ENCODE results near the gene SENP5.

Gene SENP5

DNA sequence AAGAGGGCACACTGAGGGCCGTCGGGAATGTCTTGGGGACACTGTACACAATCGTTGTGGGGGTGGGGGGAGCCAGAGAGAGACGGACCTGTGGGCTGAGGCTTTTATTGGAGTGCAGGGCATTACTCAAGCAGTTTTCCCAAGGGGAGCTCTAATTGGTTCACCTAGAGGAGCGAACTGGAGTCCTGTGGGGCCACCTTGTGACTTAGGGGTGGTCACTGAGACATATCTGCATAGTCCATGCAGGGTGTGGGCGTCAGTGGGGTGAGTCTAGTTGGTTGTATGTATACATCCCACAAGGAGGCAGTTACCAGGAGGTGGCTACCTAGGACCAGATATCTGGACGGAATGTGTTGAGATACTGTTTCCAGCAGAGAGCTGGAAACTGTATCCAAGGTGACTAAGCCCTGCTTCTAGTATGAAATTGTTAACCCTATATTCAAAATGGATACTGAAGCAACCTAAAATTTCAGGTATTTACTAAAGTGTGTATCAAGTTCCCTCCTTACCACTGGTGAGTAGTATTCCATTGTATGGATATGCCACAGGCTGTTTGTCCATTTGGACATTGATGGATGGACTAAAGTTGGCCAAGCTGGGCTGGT lies 103.5 kb downstream of the SENP5 start:
- H3F3A ChIP-seq (ENCODE audit: low read depth) = no peaks in the 10 kb centered on the region
- no peak overlapping the region for H3K9ac ChIP-seq (ENCODE audit: low read depth, low read length, poor library complexity, severe bottlenecking)
- no peaks in the 10 kb centered on the region for H3K9me3 ChIP-seq (ENCODE audit: insufficient read depth, low read depth, low read length)
- no peaks in the 10 kb centered on the region for H3K27me3 ChIP-seq (ENCODE audit: insufficient read depth, low read length, poor library complexity, severe bottlenecking)
- H3K9me2 ChIP-seq (replicated peaks; ENCODE audit: low read depth, low read length) = no peaks in the 10 kb centered on the region
- H4K20me1 ChIP-seq (ENCODE audit: insufficient read depth, low read length, poor library complexity, severe bottlenecking) = no peaks in the 10 kb centered on the region
- no peak overlapping the region for H2AFZ ChIP-seq (ENCODE audit: low read length)
- TF ChIP-seq, protein P1, sequence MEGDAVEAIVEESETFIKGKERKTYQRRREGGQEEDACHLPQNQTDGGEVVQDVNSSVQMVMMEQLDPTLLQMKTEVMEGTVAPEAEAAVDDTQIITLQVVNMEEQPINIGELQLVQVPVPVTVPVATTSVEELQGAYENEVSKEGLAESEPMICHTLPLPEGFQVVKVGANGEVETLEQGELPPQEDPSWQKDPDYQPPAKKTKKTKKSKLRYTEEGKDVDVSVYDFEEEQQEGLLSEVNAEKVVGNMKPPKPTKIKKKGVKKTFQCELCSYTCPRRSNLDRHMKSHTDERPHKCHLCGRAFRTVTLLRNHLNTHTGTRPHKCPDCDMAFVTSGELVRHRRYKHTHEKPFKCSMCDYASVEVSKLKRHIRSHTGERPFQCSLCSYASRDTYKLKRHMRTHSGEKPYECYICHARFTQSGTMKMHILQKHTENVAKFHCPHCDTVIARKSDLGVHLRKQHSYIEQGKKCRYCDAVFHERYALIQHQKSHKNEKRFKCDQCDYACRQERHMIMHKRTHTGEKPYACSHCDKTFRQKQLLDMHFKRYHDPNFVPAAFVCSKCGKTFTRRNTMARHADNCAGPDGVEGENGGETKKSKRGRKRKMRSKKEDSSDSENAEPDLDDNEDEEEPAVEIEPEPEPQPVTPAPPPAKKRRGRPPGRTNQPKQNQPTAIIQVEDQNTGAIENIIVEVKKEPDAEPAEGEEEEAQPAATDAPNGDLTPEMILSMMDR (conservative IDR thresholded peaks at IDR 0.05; ENCODE audit: low read length) = no peak
- TF ChIP-seq EZH2phosphoT487 (IDR thresholded peaks at IDR 0.05; ENCODE audit: borderline replicate concordance) = no peak
- 0 out of 2 replicates have a peak, but pooled peaks cover 7% of the 10 kb centered on the region for H3K79me2 ChIP-seq (ENCODE audit: insufficient read depth, low read length)
- H3K4me3 ChIP-seq (ENCODE audit: low read length, poor library complexity, severe bottlenecking) = no peak overlapping the region
- H3K4me1 ChIP-seq (ENCODE audit: insufficient read depth, low read length, poor library complexity, severe bottlenecking) = peaks cover 3% of the 10 kb centered on the region
- H3K36me3 ChIP-seq (ENCODE audit: insufficient read depth, low read length) = no peaks in the 10 kb centered on the region
- no peak overlapping the region for H3K4me2 ChIP-seq (ENCODE audit: low read depth, low read length, poor library complexity, severe bottlenecking)

DNA sequence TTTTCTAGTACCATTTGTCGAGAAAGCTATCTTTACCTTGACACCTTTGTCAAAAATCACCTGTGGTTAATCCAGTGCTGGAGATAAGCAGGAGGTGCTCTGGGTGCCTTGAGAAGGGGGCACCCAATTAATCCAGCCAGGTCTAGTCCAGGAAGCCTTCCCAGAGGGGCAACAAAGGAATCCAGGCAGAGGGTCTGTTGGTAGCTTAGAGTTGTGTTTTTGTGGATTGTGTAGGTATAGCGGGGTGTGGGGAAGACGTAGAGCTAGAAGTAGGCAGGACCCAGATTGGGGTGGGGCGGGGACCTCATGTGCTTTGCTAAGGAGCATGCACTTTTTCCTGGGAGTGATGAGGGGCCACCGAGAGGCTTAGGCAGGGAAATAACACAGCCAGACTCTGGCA lies 106.9 kb downstream of the SENP5 start:
- H3K36me3 ChIP-seq (ENCODE audit: insufficient read depth, low read length) = no peaks in the 10 kb centered on the region
- H3K9ac ChIP-seq (ENCODE audit: low read depth, low read length, poor library complexity, severe bottlenecking) = no peak overlapping the region
- peaks cover 3% of the 10 kb centered on the region for H3K4me1 ChIP-seq (ENCODE audit: insufficient read depth, low read length, poor library complexity, severe bottlenecking)
- no peaks in the 10 kb centered on the region for H3K9me2 ChIP-seq (replicated peaks; ENCODE audit: low read depth, low read length)
- no peaks in the 10 kb centered on the region for H3K27me3 ChIP-seq (ENCODE audit: insufficient read depth, low read length, poor library complexity, severe bottlenecking)
- no peaks in the 10 kb centered on the region for H3F3A ChIP-seq (ENCODE audit: low read depth)
- H3K4me3 ChIP-seq (ENCODE audit: low read length, poor library complexity, severe bottlenecking) = no peak overlapping the region
- TF ChIP-seq EZH2phosphoT487 (IDR thresholded peaks at IDR 0.05; ENCODE audit: borderline replicate concordance) = no peak
- TF ChIP-seq, protein P1 (conservative IDR thresholded peaks at IDR 0.05; ENCODE audit: low read length) = no peak
- H3K9me3 ChIP-seq (ENCODE audit: insufficient read depth, low read depth, low read length) = no peaks in the 10 kb centered on the region
- no peak overlapping the region for H2AFZ ChIP-seq (ENCODE audit: low read length)
- no peak overlapping the region for H3K4me2 ChIP-seq (ENCODE audit: low read depth, low read length, poor library complexity, severe bottlenecking)
- no peaks in the 10 kb centered on the region for H3K79me2 ChIP-seq (ENCODE audit: insufficient read depth, low read length)
- no peaks in the 10 kb centered on the region for H4K20me1 ChIP-seq (ENCODE audit: insufficient read depth, low read length, poor library complexity, severe bottlenecking)

DNA sequence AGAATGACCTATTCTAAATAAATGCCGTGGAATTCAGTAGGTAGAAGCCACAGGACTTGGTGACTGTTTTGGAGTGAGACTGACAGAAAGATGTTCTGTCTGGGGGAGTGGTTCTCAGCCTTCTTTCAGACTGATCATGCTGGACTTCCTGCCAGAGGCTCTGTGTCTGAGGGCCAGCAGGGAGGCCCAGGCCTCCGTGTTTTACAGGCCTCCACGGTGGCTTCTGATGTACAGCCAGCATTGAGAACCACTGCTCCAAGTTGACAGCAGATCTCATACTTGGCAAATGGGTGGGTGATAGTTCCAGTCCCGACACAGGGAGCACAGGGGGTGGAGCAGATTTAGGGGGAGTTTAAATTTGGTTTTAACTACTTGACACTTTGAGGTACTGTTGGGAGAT lies 107.6 kb downstream of the SENP5 start:
- H3K4me1 ChIP-seq (ENCODE audit: insufficient read depth, low read length, poor library complexity, severe bottlenecking) = no peaks in the 10 kb centered on the region
- no peaks in the 10 kb centered on the region for H3K79me2 ChIP-seq (ENCODE audit: insufficient read depth, low read length)
- no peaks in the 10 kb centered on the region for H3K9me2 ChIP-seq (replicated peaks; ENCODE audit: low read depth, low read length)
- TF ChIP-seq, protein P1 (conservative IDR thresholded peaks at IDR 0.05; ENCODE audit: low read length) = no peak
- TF ChIP-seq EZH2phosphoT487 (IDR thresholded peaks at IDR 0.05; ENCODE audit: borderline replicate concordance) = no peak
- no peak overlapping the region for H2AFZ ChIP-seq (ENCODE audit: low read length)
- H3K4me2 ChIP-seq (ENCODE audit: low read depth, low read length, poor library complexity, severe bottlenecking) = no peak overlapping the region
- no peak overlapping the region for H3K4me3 ChIP-seq (ENCODE audit: low read length, poor library complexity, severe bottlenecking)
- no peaks in the 10 kb centered on the region for H3K27me3 ChIP-seq (ENCODE audit: insufficient read depth, low read length, poor library complexity, severe bottlenecking)
- H4K20me1 ChIP-seq (ENCODE audit: insufficient read depth, low read length, poor library complexity, severe bottlenecking) = no peaks in the 10 kb centered on the region
- H3K9me3 ChIP-seq (ENCODE audit: insufficient read depth, low read depth, low read length) = no peaks in the 10 kb centered on the region
- no peak overlapping the region for H3K9ac ChIP-seq (ENCODE audit: low read depth, low read length, poor library complexity, severe bottlenecking)
- H3F3A ChIP-seq (ENCODE audit: low read depth) = no peaks in the 10 kb centered on the region
- H3K36me3 ChIP-seq (ENCODE audit: insufficient read depth, low read length) = no peaks in the 10 kb centered on the region

Measured in Loucy (cell line).